ENCODE results near the gene PCDH1.

The PCDH1 gene

GRCh38 chr5:141852448-141852847 lies 25.8 kb downstream of the PCDH1 start:
- no peak for FAIRE-seq

DNA sequence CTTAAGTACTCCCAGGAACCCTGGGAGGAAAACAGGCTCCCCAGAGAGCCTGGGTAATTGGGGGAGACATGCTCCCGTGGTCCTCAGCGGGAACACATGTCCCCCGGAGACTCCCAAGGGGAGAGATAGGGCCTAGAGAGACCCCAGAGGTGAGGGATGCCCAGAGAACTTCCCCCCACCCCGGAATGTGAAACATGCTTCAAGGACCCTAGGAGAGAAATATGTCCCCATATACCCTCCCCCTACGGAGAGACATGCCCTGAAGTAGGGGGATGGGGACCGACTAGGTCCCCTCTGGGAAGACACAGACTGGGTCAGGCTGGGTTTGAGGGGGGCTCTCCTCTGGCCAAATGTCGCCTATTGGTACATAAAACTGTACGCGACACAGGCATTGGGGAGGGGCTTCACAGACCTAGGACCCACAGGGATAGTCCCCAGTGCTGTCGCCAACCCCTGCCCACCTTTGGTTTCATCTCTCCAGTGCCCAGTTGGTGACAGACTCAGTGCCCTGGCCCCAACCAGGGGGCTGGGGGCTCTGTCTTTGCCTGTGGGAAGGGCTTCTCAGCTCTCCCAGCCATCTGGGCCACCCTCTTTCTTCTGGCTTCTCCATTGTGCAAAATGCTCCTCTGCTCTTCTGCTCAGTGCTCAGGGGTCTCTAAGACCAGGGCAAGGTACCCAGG lies 26.9 kb downstream of the PCDH1 start:
- FAIRE-seq: no peak

DNA sequence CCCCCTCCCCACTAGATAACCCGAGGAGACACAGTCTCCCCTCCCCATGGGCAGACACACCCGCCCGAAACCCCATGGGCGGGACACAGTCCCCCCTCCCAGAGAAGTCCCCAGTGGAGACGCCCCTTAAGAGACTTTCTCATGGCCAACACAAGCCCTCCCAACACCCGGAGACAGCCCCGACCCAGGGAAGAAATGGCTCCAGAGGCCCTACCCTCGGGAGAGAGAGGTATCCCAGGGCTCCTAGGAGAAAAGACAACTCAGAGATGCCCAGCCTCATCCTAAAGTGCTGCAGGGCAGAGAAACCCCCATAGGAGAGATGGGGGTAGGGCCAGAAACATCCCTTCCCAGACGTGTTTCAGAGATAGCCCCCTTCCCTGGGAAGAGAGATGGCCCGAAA lies 27.4 kb downstream of the PCDH1 start:
- no peak for FAIRE-seq

DNA sequence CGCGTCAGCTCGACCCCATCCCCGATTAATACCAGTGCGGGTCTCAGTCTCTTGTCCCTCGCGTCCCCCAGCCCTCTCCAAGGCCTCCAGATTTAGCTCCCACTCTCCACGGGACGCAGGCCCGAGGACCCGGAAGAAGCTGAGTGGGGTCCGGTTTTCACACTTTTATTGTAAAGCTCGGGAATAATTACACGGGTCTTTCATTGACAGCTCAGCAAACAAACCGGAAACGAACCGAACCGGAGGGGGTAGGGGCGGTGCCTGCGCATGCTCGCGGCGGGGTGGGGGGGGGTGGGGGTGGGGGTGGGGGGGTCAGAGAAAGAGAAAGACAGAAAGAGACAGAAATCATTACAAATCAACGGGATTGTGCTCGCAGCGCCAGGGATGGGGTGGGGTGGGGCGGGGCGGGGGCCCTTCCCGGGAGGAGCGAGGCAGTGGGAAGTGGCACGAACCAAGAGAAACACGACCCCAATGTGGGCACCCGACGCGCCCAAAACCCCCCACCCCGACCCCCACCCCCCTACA lies 27.9 kb downstream of the PCDH1 start:
- no peak for FAIRE-seq

DNA sequence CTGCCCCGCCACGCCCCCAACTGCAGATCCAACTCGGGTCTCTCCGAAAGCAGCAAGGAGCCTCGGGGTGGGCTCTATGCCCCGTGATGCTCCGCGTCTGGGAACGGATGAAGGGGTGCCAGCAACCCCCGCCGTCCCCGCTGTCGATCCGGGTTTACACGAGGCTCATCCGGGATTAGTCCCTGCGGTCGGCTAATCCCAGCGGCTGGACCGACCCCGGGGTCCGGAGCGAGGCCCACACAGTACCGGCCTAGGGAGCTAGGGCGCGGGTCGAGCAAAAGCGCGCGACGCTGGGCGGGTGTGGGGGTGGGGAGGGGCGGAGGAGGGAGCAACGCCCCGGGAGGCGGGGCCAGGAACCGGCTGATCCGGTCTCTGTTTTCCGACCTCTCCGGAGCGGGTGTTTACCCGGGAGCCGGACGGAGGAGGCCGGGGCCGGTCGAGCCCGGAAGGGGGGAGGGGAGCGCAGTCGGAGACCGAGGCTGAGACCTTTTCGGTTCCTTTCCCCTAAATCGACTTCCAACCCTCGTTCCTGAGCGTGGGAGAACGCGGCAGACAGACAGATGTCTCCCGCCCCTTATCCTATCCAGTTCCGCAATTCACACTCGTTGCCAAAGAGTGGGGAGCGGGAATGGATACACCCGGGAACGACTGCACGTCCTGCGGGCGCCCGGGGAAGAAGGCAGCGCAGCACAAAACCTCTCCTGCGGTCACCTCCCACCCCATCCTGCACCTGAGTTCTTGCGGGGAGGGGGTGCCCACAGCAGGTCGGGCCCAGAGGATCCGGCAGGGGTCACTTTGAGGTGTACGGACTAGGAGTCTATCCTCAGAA lies 28.6 kb downstream of the PCDH1 start:
- no peak for FAIRE-seq

DNA sequence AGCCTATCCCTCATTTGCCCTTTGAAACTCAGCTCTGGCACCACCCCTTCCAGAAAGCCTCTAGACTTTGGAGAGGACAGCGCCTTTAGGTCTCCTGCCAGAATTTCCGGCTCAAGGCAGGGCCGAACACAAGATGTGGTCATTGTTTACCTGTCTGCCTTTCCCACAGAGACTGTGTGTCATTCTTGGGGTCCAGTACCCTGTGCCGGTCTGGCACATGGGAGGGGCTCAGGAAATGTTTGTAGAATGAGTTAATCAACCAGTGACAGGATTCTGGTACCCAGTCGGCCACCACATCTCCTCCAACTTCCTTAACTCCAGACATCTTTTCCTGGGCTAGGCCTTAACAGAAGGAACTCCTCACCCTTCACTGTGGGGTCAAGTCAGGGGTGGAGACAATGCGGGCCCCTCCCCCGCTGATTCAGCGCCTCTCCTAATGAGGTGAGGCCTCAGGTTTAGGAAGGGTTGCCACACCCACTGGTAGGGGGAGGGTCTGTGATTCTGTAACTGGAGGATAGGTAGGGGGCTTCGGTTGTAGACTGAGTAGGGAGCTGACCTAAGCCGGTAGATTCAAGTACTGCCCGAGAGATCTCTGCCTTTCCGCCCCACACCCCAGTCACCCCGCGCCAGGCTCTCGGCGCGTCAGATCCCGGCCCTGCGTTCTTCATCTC lies 29.3 kb downstream of the PCDH1 start:
- no peak for FAIRE-seq

GRCh38 chr5:141846031-141846430 lies 32.2 kb downstream of the PCDH1 start:
- FAIRE-seq: no peak

DNA sequence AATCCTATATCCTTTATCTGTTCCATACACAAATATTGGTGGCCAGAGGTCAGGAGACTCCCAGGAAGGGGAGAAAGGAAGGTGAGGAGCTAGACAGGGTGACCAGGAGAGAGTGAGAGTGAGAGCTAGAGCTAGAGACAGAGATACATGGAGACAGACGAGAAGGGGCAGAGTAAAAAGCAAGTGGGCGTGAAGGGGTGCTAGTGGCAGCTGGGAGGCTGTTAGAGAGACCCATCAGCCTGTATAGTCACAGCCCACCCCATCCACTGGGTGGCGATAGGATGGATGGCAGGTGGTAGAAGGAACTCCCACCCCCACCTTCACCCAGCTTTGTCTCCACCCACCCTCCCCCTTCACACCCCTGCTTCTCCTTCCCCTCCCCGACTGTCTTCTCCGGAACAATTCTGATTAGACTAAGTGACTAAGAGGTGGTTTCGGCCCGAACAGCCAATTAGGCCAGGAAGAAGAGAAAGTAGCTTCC lies 32.8 kb downstream of the PCDH1 start:
- FAIRE-seq: no peak

- no peak for FAIRE-seq
Measured at GRCh38 chr5:141844414-141845097, 33.7 kb downstream of the PCDH1 start.

- no peak for FAIRE-seq
Measured at GRCh38 chr5:141843156-141843927, 34.9 kb downstream of the PCDH1 start.

DNA sequence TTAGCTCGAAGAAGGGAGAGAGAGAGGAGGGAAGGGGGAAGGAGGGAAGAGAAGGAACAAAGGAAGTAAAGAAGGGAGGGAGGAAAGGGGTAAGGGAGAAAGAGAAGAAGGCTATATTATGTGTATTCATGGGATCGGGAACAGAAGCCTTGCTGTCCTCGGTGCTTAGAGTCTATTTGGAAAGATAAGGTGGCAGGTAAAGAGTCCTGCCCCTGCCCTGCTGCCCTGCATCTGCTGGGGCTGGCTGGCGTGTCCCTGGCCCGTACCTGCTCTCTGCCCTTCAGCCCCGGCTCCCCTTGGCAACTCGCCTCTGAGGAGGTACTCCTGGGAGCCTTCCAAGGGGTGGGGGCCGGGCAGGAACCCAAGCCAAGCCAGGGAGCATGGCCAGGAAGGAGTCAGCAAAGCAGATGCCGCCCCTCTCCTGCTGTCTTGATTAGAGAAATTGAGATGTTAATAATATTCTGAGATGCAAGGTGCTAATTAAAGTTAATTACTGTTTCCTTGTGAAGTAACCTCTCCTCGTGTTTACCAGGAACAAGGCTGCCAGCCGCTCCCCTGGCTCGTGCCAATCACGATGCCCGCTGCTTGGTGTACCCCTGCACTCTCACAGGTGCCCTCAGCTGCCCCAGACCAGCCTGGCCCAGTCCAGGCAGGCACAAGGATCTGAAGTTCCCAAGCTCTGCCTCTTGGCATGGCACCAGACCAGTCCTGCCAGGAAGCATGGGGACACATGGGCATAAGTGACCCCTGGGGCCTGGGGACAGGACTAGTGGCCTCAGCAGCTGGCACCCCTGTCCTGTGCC lies 36.6 kb downstream of the PCDH1 start:
- FAIRE-seq: no peak

DNA sequence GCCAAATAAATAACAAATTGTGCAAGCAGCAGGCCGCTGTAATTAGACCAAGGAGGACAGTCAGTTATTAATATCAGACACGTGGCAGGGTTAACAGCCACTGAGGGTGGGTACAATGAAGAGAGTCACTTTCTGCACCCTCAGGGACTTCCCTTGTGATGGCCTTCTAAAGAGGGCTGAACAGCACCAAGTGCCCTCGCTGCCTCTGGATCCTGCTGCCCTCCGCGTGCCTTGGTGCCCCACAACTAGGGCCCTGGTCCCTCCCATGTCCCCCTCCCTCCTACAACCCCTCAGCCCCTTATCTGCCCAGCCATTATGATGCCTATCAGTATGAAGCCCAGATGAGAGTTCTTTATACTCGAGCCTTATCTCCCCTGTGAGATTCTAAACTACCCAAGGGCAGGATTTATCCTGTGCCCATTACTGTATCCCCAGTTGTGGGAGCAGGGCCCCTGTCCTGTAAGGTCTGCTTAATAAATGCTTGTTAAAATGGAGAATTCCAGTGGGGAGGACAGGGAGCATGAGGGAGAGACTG lies 37.3 kb downstream of the PCDH1 start:
- FAIRE-seq: no peak

- no peak for FAIRE-seq
Measured at GRCh38 chr5:141840280-141840812, 37.9 kb downstream of the PCDH1 start.

GRCh38 chr5:141839015-141839513 lies 39.1 kb downstream of the PCDH1 start:
- FAIRE-seq: no peak

DNA sequence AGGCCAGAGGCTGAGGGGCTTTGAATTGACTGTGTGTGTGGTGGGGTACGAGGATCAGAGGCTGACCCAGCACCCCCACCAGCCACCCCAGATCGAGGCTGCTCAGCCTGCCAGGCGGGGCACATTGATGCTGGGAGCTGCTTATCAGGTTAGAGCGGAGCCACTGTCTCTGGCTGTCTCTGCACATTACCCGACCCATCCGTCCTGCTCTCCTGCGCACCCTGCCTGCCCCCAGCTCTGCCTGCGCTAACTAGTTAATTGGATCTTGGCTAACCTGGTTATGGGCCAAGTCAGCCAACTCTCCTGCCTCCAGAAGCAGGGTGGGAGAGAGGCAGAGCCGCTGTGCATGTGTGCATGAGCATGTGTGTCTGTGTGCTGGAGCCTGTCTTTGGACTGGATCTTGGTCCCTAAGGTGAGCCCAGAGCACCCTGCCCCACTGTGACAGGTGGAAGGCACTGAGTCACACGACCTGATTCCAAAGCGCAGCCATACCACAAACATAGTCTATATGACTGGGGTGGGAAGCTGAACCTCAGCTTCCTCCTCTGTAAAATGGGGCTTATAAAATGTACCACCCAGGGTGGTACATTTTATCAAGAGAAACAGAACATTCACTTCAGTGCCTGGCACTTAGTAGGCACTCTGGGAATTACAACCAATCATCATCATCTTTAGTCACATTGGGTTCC lies 39.7 kb downstream of the PCDH1 start:
- no peak for FAIRE-seq

DNA sequence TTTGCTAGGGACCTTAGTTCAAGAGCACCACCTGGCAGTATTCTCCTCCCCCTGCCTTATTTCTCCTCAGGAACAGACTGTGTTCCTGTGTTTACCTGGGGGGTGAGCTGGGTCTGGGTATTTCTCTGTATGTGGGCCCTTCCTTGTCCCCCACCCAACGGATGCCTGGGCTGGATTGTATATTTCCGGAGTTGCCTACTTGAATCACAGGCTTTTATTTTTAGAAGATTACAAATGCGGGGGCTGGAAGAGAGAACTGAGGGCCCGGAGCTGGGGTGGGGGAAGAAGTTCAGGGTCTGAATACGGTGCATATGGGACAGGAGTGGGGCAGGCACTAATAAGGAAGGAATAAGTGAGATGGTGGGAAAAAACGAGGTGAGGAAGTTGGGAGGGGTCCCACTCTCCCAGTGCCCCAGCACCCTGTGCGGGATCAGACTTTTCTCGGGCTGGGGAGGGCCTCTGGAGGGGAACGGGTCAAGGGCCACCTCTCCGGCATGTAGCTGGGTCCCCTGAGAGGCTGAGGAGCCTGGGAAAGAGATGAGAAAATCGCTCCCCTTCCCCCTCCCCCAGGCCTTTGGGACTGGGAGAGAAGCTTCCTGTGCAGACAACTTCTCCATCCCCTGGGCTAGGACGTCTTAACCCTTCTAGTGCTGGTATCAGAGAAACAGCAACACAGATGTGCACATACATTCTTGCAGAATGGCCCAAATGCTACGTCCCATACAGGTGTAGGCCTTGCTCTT lies 42.1 kb downstream of the PCDH1 start:
- FAIRE-seq: no peak

DNA sequence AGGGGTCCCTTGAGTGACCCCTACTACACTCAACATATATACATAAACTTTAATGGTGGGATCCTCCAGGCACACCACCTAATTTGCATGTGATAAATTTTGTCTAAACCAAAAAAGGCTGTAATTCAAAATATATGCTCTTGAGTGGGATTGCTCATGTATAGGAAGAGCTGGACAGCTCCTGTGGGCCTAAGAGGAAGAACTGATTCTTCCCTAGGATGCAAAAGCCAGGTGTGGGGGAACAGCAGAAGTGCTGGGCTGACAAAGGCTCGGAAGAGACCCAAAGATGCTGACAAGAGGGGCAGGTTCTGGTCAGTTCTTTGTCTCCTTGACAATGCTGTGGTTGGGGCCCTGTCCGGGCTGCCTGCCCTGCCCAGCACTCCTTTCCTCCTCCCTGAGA lies 43.9 kb downstream of the PCDH1 start:
- no peak for FAIRE-seq

DNA sequence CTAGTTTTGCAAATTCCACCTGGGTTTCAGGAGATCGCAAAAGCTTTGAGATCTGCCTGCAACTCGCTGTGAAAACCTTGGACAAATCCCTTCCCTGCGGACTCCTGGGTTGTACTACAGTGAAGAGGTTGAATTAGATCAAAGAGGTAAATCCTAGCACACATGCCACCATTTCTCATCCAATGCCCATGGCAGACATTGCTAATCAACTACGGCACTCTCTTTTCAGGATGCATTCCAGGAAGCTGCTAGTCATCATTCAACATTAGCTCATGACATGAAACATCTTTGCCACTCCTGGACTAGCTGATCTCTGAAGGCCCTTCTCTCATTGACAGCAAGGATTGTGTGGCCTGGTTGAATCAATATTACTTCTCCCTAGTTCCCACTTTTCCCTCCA lies 46.1 kb downstream of the PCDH1 start:
- FAIRE-seq: no peak

DNA sequence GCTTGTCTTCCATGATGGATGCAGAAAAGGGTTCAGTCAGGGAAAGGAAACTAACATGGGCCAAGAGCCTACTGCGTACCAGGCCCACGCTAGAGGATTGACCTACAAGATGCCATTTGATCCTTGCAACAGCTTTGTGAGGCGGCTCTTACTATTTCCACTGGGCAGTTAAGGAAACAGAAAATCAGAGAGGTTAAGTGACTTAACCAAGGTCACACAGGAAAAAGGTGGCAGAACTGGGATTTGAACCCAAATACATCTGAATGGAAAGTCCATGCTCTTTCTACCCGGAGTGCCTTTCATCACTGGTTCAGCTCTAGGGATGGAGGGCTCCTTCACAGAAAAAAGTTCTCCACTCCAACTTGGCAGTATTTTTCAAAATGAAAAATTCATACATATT lies 50.0 kb downstream of the PCDH1 start:
- no peak for FAIRE-seq

Data from endometrium (tissue), 2 donors.